Measurements from ENCODE around the gene ARHGEF33.
"Not testable (repeated sequence)": the region's sequence is repeated elsewhere in the genome, so short reads cannot be mapped to it uniquely, and the experiment has no call there.

Gene ARHGEF33

DNA sequence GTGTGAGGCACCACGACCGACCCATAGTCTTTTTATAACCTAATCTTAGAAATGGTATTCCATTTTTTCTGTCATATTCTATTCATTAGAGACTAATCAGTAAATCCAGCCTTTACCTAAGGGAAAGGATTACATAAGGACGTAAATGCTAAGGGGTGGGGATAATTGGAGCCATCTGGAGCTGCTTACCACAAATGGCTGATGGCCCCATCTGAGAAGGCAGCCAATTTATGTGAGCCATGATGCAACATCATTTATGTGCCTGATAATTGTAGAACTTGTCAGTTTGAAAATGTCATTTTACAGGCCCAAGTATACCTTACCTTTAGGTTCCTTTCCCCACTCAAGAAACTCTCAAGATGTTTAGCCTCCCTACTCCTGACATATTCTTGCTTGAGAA, 44.0 kb downstream of the ARHGEF33 start:
- TF ChIP-seq, protein P1, sequence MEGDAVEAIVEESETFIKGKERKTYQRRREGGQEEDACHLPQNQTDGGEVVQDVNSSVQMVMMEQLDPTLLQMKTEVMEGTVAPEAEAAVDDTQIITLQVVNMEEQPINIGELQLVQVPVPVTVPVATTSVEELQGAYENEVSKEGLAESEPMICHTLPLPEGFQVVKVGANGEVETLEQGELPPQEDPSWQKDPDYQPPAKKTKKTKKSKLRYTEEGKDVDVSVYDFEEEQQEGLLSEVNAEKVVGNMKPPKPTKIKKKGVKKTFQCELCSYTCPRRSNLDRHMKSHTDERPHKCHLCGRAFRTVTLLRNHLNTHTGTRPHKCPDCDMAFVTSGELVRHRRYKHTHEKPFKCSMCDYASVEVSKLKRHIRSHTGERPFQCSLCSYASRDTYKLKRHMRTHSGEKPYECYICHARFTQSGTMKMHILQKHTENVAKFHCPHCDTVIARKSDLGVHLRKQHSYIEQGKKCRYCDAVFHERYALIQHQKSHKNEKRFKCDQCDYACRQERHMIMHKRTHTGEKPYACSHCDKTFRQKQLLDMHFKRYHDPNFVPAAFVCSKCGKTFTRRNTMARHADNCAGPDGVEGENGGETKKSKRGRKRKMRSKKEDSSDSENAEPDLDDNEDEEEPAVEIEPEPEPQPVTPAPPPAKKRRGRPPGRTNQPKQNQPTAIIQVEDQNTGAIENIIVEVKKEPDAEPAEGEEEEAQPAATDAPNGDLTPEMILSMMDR (conservative IDR thresholded peaks at IDR 0.05): no peak
- no peak overlapping the region for H3K27ac ChIP-seq

DNA sequence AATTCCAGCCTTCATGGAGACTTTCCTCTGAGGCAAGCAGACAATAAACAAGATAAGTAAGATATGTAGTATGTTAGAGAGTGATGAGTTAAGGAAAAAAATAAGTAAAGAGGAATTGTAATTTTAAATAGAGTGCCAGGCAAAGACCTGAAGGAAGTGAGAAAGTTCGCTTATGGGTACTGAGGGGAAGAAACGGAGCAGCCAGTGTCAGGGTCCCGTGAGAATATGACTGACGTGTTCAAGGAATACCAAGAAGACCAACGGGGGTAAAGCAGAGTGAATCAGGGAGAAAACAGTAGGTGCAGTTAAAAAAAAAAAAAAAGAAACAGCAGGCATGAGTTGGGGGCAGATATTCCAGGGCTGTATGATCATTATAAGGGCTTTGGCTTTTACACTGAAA, 45.1 kb downstream of the ARHGEF33 start:
- no peak overlapping the region for H3K27ac ChIP-seq
- TF ChIP-seq, protein P1 (conservative IDR thresholded peaks at IDR 0.05): no peak

DNA sequence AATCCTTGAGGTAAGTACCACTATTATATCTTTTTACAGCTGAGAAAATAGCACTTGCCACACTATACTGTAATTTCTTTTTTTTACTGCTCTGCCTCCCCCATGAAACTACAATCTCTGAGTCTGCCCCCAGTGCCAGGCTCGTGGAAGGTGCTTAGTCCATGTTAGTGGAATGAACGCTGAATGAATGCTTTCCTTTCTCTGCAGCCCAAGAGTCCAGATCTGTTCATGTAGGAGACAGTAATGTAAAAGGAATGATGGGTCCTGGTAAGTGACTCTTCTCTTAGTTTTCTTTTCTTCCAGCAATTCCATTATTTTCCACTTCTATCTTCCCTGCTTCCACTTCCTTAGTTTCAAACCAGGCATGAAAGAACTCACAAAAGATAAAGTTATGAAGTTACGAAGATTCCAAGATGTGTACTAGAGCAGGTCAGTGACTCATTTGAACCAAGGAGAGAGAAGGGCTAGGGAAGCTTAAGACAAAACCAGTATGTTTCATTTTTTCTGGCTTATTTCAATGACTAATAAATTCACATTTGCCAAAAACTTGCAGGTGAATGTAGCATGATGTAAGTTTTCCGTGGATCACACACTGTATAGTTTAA, 46.0 kb downstream of the ARHGEF33 start:
- TF ChIP-seq, protein P1 (conservative IDR thresholded peaks at IDR 0.05): no peak
- no peak overlapping the region for H3K27ac ChIP-seq

DNA sequence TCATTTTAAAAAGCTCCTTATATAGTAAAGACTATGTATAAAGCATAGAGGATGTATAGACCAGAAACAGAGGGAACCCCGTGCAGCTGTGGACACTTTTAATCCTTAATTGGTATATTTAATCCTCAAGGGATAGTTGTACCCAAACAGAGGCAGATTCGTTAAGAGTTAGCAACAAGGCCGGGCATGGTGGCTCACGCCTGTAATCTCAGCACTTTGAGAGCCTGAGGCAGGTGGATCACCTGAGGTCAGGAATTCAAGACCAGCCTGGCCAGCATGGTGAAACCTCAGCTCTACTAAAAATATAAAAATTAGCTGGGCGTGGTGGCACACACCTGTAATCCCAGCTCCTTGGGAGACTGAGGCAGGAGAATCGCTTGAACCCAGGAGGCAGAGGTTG, 46.8 kb downstream of the ARHGEF33 start:
- not testable (repeated sequence) for H3K27ac ChIP-seq

DNA sequence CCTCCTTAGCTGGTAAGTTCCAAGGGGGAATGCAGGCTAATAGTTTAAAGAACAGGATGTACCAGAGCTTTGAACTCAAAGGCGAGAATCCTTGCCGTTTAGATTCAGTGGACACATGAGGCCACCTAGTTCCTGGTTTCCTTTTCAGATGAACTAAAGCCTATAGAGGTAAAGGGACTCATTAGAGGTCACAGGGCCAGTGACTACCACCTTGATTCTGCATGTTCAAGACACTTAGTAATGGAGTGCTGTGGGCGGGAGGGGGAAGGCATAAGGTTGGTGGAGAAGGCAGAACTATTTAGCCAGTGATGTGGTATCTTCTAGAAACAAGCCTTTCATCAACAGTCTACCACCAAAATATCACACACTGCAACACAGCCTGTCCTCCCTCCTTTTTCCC, 47.9 kb downstream of the ARHGEF33 start:
- TF ChIP-seq, protein P1 (conservative IDR thresholded peaks at IDR 0.05): no peak
- H3K27ac ChIP-seq: no peak overlapping the region

DNA sequence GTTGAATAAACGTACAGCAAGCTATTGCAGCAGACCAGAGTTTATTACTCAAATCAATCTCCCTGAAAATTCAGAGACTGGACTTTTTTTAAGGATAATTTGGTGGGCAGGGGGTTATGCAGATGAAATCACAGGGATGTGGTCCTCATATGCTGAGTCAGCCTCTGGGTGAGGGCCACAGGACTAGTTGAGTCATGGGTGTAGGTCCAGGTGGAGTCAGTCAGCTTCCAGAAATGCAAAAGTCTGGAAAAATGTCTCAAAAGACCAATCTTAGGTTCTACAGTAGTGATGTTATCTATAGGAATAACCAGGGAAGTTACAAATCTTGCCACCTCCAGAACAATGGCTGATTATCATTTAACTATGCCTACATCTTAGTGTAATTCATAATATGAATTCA, 51.1 kb downstream of the ARHGEF33 start:
- no peak overlapping the region for H3K27ac ChIP-seq
- TF ChIP-seq, protein P1 (conservative IDR thresholded peaks at IDR 0.05): no peak

DNA sequence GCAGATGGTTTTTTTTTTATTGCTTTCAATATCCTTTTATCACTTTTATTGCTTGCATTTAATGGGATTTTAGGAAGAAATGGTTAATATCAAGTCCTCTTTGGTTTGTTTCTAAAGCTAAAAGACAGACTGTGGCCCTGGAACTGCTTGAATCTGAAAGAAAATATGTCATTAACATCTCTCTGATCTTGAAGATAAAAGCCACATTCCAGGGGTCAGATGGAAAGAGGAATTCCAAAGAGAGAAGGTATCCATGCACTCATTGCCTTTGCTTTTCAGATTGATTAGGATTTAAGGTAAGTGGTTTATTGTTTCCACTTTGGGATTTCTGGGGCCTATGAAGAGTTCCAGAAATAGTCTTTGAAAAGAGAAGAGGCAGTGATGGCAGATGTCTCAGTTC, 54.1 kb downstream of the ARHGEF33 start:
- no peak overlapping the region for H3K27ac ChIP-seq
- TF ChIP-seq, protein P1 (conservative IDR thresholded peaks at IDR 0.05): no peak

DNA sequence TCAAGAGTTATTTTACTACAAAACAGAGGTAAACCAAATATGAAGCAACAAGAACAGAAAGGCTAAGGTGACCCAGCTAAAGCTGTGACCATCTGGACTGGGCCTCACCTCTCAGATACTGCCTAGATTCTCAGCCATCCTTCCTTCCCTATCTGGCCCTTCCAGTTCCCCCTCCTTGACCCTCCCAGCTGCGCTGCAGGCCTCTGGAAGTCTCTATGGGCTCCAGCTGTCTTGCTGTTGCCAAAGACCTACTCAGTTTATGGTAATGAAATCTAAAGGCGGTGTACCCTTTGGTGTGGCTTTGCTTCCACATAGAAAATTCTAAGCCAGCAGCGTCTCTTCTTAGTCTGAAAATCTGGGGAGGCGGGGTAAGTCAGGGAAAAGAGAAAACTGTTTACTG, 55.7 kb downstream of the ARHGEF33 start:
- no peak overlapping the region for H3K27ac ChIP-seq

More for the DNA sequence above, 55.7 kb downstream of the ARHGEF33 start:
- TF ChIP-seq, protein P1 (conservative IDR thresholded peaks at IDR 0.05): no peak
